Stomach (tissue), 9 donors: ENCODE measurements around the gene TFF3. TPM values are rescaled to one million over a fixed set of nuclear protein-coding genes. Genes with fewer than 3 reads are reported as not detected.
A peak's percentile ranks its signal among the peaks of the same experiment; 100 is the strongest.

Source experiments
- DNase-seq, 2 donors: peaks; one replicate each; pipeline versions ENCODE4 v3.0.0 to v3.0.0-alpha.2; 2013 to 2019
- H3K27ac ChIP-seq, 5 donors: fragments of 200-600 bp in 4 of 5; sonication (generic) in 4 of 5; one replicate each; pipeline ENCODE4 v1.5.1; 2013 to 2019; ENCODE audit warnings: mild to moderate bottlenecking in 1 of 5, moderate library complexity in 1 of 5
- H3K27me3 ChIP-seq, 3 donors: fragments of 200-600 bp; sonication (generic); one replicate each; pipeline ENCODE4 v1.5.1; 2017 to 2019; ENCODE audit warnings: mixed run types in 1 of 3
- H3K36me3 ChIP-seq, 4 donors: fragments of 200-600 bp; sonication (generic); 1 replicate in 3 of 4; 2 replicates in 1 of 4; pipeline ENCODE4 v1.5.1; 2016 to 2019
- H3K4me1 ChIP-seq, 4 donors: fragments of 200-600 bp; sonication (generic); one replicate each; pipeline ENCODE4 v1.5.1; 2016 to 2019
- H3K4me3 ChIP-seq, 4 donors: fragments of 200-600 bp; sonication (generic) in 3 of 4; one replicate each; pipeline ENCODE4 v1.5.1; 2016 to 2019; ENCODE audit warnings: mild to moderate bottlenecking in 1 of 4
- H3K9me3 ChIP-seq, 4 donors: fragments of 200-600 bp; sonication (generic); one replicate each; pipeline ENCODE4 v1.5.1; 2016 to 2019
- CTCF ChIP-seq, 7 experiments: fragments of 450-650 bp in 4 of 7; fragments of 200-600 bp in 3 of 7; sonication (generic) in 3 of 7; IDR thresholded peaks; one replicate each; pipeline ENCODE4 v1.5.1; 2016 to 2019; ENCODE audit warnings: antibody characterized with exemption in 7 of 7, control low read depth in 2 of 7, mild to moderate bottlenecking in 1 of 7
- EP300 ChIP-seq: sonication (generic); formaldehyde crosslinking; IDR thresholded peaks from one replicate; pipeline ENCODE4 v1.6.1; 2017; ENCODE audit warnings: antibody characterized with exemption
- POLR2A ChIP-seq, 4 donors: fragments of 450-650 bp; IDR thresholded peaks; one replicate each; pipeline ENCODE4 v1.6.1; 2016; ENCODE audit warnings: antibody characterized with exemption in 4 of 4, control low read depth in 2 of 4, mild to moderate bottlenecking in 1 of 4, moderate library complexity in 1 of 4
- POLR2AphosphoS5 ChIP-seq, 3 donors: sonication (generic); formaldehyde crosslinking; IDR thresholded peaks; one replicate each; pipeline ENCODE4 v1.6.1; 2016; ENCODE audit warnings: antibody characterized with exemption in 3 of 3
- WGBS, 5 donors: extraction: QIAGEN DNeasy Blood & Tissue Kit in 3 of 5; methylation state at CpG; one replicate each; pipeline versions ENCODE4 v1.1.5 to v1.1.7; 2013 to 2018; 5-methylcytosine and 5-hydroxymethylcytosine counted together
- intact Hi-C: fragments of 100-400 bp; cut with DNase I; formaldehyde crosslinking; loops from one replicate; pipeline ENCODE4 v1.15.1; 2023; ENCODE audit warnings: low total_unique reads
- polyA plus RNA-seq, 3 donors: library from polyadenylated mRNA; stranded (reverse); fragments of 200-250 nt; gene quantifications; one replicate each; pipeline ENCODE4 v1.2.3, GENCODE V29; 2013
- total RNA-seq, 5 donors: library from RNA; depleted of rRNA; stranded (reverse); fragments of >200 nt; gene quantifications; one replicate each; pipeline versions ENCODE4 v1.1.0 to v1.2.3, GENCODE V29; 2014 to 2016
- donor health status: healthy with polysubstance abuse.
- donor health status: Bipolar disorder and iron deficiency.
- donor health status: healthy.

Gene TFF3
- total and polyA plus RNA-seq, 8 donors = 2.0 to 488 (median 27.3) TPM

- H3K4me1 ChIP-seq = peaks cover 4 to 18% (median 14%) of the 10 kb centered on the region in 4 donors
- DNase-seq = no peak
- intact Hi-C loops = no loop called here
- WGBS, 5 donors = 73 to 88% (median 75%) methylated on average over 4 of the region's 4 CpGs
- H3K27ac ChIP-seq = no peak overlapping the region
- H3K9me3 ChIP-seq = peaks cover 0 to under 1% (median 0%) of the 10 kb centered on the region in 4 donors
- H3K4me3 ChIP-seq = no peak overlapping the region
- no peak for TF ChIP-seq CTCF (IDR thresholded peaks at IDR 0.05)
- no peak for TF ChIP-seq EP300
- TF ChIP-seq POLR2AphosphoS5 (IDR thresholded peaks at IDR 0.05) = no peak
- TF ChIP-seq POLR2A (IDR thresholded peaks at IDR 0.05) = no peak
- peaks cover 0 to 33% (median 0%) of the 10 kb centered on the region in 3 donors for H3K27me3 ChIP-seq
- no peaks in the 10 kb centered on the region for H3K36me3 ChIP-seq
Observed at GRCh38 chr21:42337276-42337675, 22.1 kb upstream of the TFF3 start.

GRCh38 chr21:42336054-42336453 is 20.8 kb upstream of the TFF3 start:
- 35 to 50% (median 37%) methylated on average over 10 of the region's 10 CpGs for WGBS, 5 donors
- TF ChIP-seq EP300 (no peak), CTCF (IDR thresholded peaks at IDR 0.05) (no peak), POLR2AphosphoS5 (IDR thresholded peaks at IDR 0.05) (no peak), POLR2A (IDR thresholded peaks at IDR 0.05) (no peak)
- intact Hi-C loops = no loop called here
- Histone ChIP-seq H3K27me3 (peaks cover 0 to 36% (median 0%) of the 10 kb centered on the region in 3 donors), H3K4me3 (no peak overlapping the region), H3K9me3 (peaks cover 0 to 9% (median 4%) of the 10 kb centered on the region in 4 donors), H3K27ac (no peak overlapping the region), H3K36me3 (no peaks in the 10 kb centered on the region), H3K4me1 (peaks cover 4 to 18% (median 17%) of the 10 kb centered on the region in 4 donors)
- peak in 1 of 2 donors; percentile 45 for DNase-seq

- no peak for TF ChIP-seq CTCF (IDR thresholded peaks at IDR 0.05)
- TF ChIP-seq POLR2AphosphoS5 (IDR thresholded peaks at IDR 0.05) = no peak
- no peak for TF ChIP-seq POLR2A (IDR thresholded peaks at IDR 0.05)
- no peak for TF ChIP-seq EP300
- no peak overlapping the region for H3K27ac ChIP-seq
- peaks cover 0 to 9% (median 4%) of the 10 kb centered on the region in 4 donors for H3K9me3 ChIP-seq
- DNase-seq = no peak
- WGBS, 5 donors = 68 to 83% (median 79%) methylated on average over 5 of the region's 5 CpGs
- no peak overlapping the region for H3K4me3 ChIP-seq
- H3K27me3 ChIP-seq = peaks cover 0 to 36% (median 0%) of the 10 kb centered on the region in 3 donors
- H3K36me3 ChIP-seq = no peaks in the 10 kb centered on the region
- intact Hi-C loops = no loop called here
- peaks cover 0 to 13% (median 8%) of the 10 kb centered on the region in 4 donors for H3K4me1 ChIP-seq
Observed at GRCh38 chr21:42332557-42333317, 17.5 kb upstream of the TFF3 start.

GRCh38 chr21:42331660-42332059 is 16.5 kb upstream of the TFF3 start:
- H3K27ac ChIP-seq = no peak overlapping the region
- H3K4me3 ChIP-seq = no peak overlapping the region

More at GRCh38 chr21:42331660-42332059, 16.5 kb upstream of the TFF3 start:
- intact Hi-C loops = no loop called here
- TF ChIP-seq CTCF (IDR thresholded peaks at IDR 0.05) (no peak), EP300 (no peak), POLR2A (IDR thresholded peaks at IDR 0.05) (no peak), POLR2AphosphoS5 (IDR thresholded peaks at IDR 0.05) (no peak)
- no peak for DNase-seq
- H3K36me3 ChIP-seq = no peaks in the 10 kb centered on the region
- H3K9me3 ChIP-seq = peaks cover 0 to 9% (median 4%) of the 10 kb centered on the region in 4 donors
- peaks cover 0 to 36% (median 0%) of the 10 kb centered on the region in 3 donors for H3K27me3 ChIP-seq
- peaks cover 0 to 10% (median 5%) of the 10 kb centered on the region in 4 donors for H3K4me1 ChIP-seq
